WTC11 (cell line): ENCODE data around the gene CD247. TPM values are rescaled to one million over a fixed set of nuclear protein-coding genes. Genes with fewer than 3 reads are reported as not detected.

ENCODE experiments used
- ATAC-seq: fragments of 200-7000 bp; cut with Tn5 transposase; 2 replicates; pipeline ENCODE4 v1.10.0; 2021; ENCODE audit warnings: mild to moderate bottlenecking, moderate library complexity
- CTCF ChIA-PET: fragments of 300-600 bp; sonication (Branson Sonifier 250); formaldehyde crosslinking; loops from one replicate; lab custom pipeline; 2021; ENCODE audit warnings: antibody characterized with exemption; lab: Charles Lee
- POLR2A ChIA-PET: fragments of 350-600 bp; sonication (Branson Sonifier 250); formaldehyde crosslinking; loops from one replicate; lab custom pipeline; 2021; ENCODE audit warnings: antibody characterized with exemption; lab: Charles Lee
- DNase-seq: peaks from one replicate; pipeline ENCODE4 v3.0.0; 2021; ENCODE audit warnings: low spot score
- H3K27ac Mint-ChIP-seq: 2 replicates; pipeline ENCODE4 v1.8.0; 2021; ENCODE audit warnings: mixed read lengths
- H3K27me3 Mint-ChIP-seq: 2 replicates; pipeline ENCODE4 v1.8.0; 2021; ENCODE audit warnings: low read depth, mild to moderate bottlenecking, moderate library complexity, mixed read lengths
- H3K36me3 Mint-ChIP-seq: 2 replicates; pipeline ENCODE4 v1.8.0; 2021; ENCODE audit warnings: mixed read lengths
- H3K4me1 Mint-ChIP-seq: 2 replicates; pipeline ENCODE4 v1.8.0; 2022; ENCODE audit warnings: mixed read lengths
- H3K4me3 Mint-ChIP-seq: 2 replicates; pipeline ENCODE4 v1.8.0; 2021; ENCODE audit warnings: mild to moderate bottlenecking, moderate library complexity, mixed read lengths
- H3K9me3 Mint-ChIP-seq: 2 replicates; pipeline ENCODE4 v1.8.0; 2021; ENCODE audit warnings: mixed read lengths
- AFF4 ChIP-seq: sonication (generic); formaldehyde crosslinking; IDR thresholded peaks from 2 replicates; pipeline ENCODE4 v1.8.1; 2023; ENCODE audit warnings: mild to moderate bottlenecking, missing genetic modification reagents, borderline replicate concordance
- AR ChIP-seq: fragments of 250-450 bp; sonication (Bioruptor Pico); IDR thresholded peaks from 2 replicates; pipeline ENCODE4 v1.9.0; 2021; ENCODE audit warnings: mild to moderate bottlenecking
- ATF6 ChIP-seq: sonication (generic); formaldehyde crosslinking; IDR thresholded peaks from 2 replicates; pipeline ENCODE4 v1.8.1; 2023; ENCODE audit warnings: mild to moderate bottlenecking, missing genetic modification reagents
- CDX4 ChIP-seq: fragments of 250-450 bp; sonication (Bioruptor Pico); IDR thresholded peaks from 2 replicates; pipeline ENCODE4 v1.9.0; 2021; ENCODE audit warnings: moderate library complexity, mild to moderate bottlenecking, inconsistent platforms, borderline replicate concordance
- ELF4 ChIP-seq: sonication (generic); formaldehyde crosslinking; IDR thresholded peaks from 2 replicates; pipeline ENCODE4 v1.8.1; 2022; ENCODE audit warnings: low read depth, mild to moderate bottlenecking, moderate library complexity, missing genetic modification reagents
- ERG ChIP-seq: fragments of 250-450 bp; sonication (Bioruptor Pico); IDR thresholded peaks from 2 replicates; pipeline ENCODE4 v1.8.0; 2021; ENCODE audit warnings: mild to moderate bottlenecking
- FOXK1 ChIP-seq: sonication (generic); formaldehyde crosslinking; IDR thresholded peaks from 2 replicates; pipeline ENCODE4 v1.8.0; 2022; ENCODE audit warnings: mild to moderate bottlenecking, moderate library complexity, missing genetic modification reagents
- PREB ChIP-seq: sonication (generic); formaldehyde crosslinking; IDR thresholded peaks from 2 replicates; pipeline ENCODE4 v1.8.1; 2022; ENCODE audit warnings: mild to moderate bottlenecking, missing genetic modification reagents, moderate library complexity, borderline replicate concordance
- SOX15 ChIP-seq: fragments of 250-450 bp; sonication (Bioruptor Pico); IDR thresholded peaks from 2 replicates; pipeline ENCODE4 v1.9.0; 2021; ENCODE audit warnings: mild to moderate bottlenecking
- STAT6 ChIP-seq: sonication (generic); formaldehyde crosslinking; conservative IDR thresholded peaks from 2 replicates; pipeline ENCODE4 v1.8.1; 2023; ENCODE audit warnings: mild to moderate bottlenecking, low read depth, missing genetic modification reagents, moderate library complexity
- ZNF219 ChIP-seq: sonication (generic); formaldehyde crosslinking; IDR thresholded peaks from 2 replicates; pipeline ENCODE4 v1.8.0; 2023; ENCODE audit warnings: missing genetic modification reagents, mild to moderate bottlenecking, borderline replicate concordance
- ZNF425 ChIP-seq: fragments of 250-450 bp; sonication (Bioruptor Pico); conservative IDR thresholded peaks from 2 replicates; pipeline ENCODE4 v1.9.0; 2021; ENCODE audit warnings: mild to moderate bottlenecking
- total RNA-seq: library from RNA; stranded (reverse); gene quantifications from 3 replicates; pipeline ENCODE4 v1.2.3, GENCODE V29; 2021

The CD247 gene
- total RNA-seq, 1 experiment from 2014 or later, result 1.8 TPM

- Mint-ChIP-seq H3K4me1 (peaks cover 32% of the 10 kb centered on the region), H3K27me3 (no peaks in the 10 kb centered on the region), H3K27ac (no peak overlapping the region), H3K4me3 (no peak overlapping the region), H3K9me3 (no peaks in the 10 kb centered on the region), H3K36me3 (no peaks in the 10 kb centered on the region)
- no peak for TF ChIP-seq CDX4 (CRISPR knock-in tag)
- no peak for TF ChIP-seq ATF6 (CRISPR knock-in tag)
- no peak for TF ChIP-seq ELF4 (CRISPR knock-in tag)
- CTCF ChIA-PET, result interaction anchor here (0.6 to 1.5 kb wide), 5 partner anchors 13 to 350 kb away, joined by 3 to 6 read pairs (median 5); no protein-coding TSS in a partner anchor
- ATAC-seq (no peak), DNase-seq (no peak)
- POLR2A ChIA-PET, result no interaction called here
Measured at GRCh38 chr1:167467752-167468151, 50.6 kb downstream of the CD247 start.

- Mint-ChIP-seq H3K27ac (no peak overlapping the region), H3K9me3 (no peaks in the 10 kb centered on the region), H3K4me3 (no peak overlapping the region), H3K27me3 (no peaks in the 10 kb centered on the region), H3K36me3 (no peaks in the 10 kb centered on the region), H3K4me1 (peaks cover 30% of the 10 kb centered on the region)
- DNase-seq, result no peak
- POLR2A ChIA-PET, result no interaction called here
- ATAC-seq, result peak; percentile 79
- CTCF ChIA-PET, result interaction anchor here (1.1 to 1.2 kb wide), 2 partner anchors 12 to 73 kb away, joined by 6 read pairs; no protein-coding TSS in a partner anchor
- TF ChIP-seq ERG (CRISPR knock-in tag) (no peak), PREB (CRISPR knock-in tag) (no peak), ZNF219 (CRISPR knock-in tag) (no peak), FOXK1 (CRISPR knock-in tag) (no peak)
Measured at GRCh38 chr1:167467126-167467710, 51.1 kb downstream of the CD247 start.

- ChIA-PET POLR2A (interaction anchor here (0.7 kb wide), 1 partner anchor 44 kb away, joined by 4 read pairs; no protein-coding TSS in a partner anchor), CTCF (interaction anchor here (0.6 to 2.2 kb wide), 6 partner anchors 11 to 556 kb away, joined by 3 to 8 read pairs (median 4); no protein-coding TSS in a partner anchor)
- H3K4me1 Mint-ChIP-seq, result peaks cover 30% of the 10 kb centered on the region
- H3K4me3 Mint-ChIP-seq, result no peak overlapping the region
- H3K36me3 Mint-ChIP-seq, result no peaks in the 10 kb centered on the region
- ATAC-seq (no peak), DNase-seq (no peak)
- no peaks in the 10 kb centered on the region for H3K9me3 Mint-ChIP-seq
- no peak overlapping the region for H3K27ac Mint-ChIP-seq
- no peaks in the 10 kb centered on the region for H3K27me3 Mint-ChIP-seq
- TF ChIP-seq AFF4 (CRISPR knock-in tag), result no peak
- TF ChIP-seq AR (CRISPR knock-in tag), result no peak
- TF ChIP-seq STAT6, result no peak
- no peak for TF ChIP-seq SOX15 (CRISPR knock-in tag)
- no peak for TF ChIP-seq ZNF425 (CRISPR knock-in tag)
Measured at GRCh38 chr1:167465743-167466142, 52.6 kb downstream of the CD247 start.
